CD14-positive monocyte (primary cell): ENCODE data around the gene DHFR. TPM values are rescaled to one million over a fixed set of nuclear protein-coding genes. Genes with fewer than 3 reads are reported as not detected.

ENCODE experiments used
- DNase-seq, 3 donors: peaks; one replicate each; pipeline ENCODE4 v3.0.0-alpha.2; 2011 to 2022
- H2AFZ ChIP-seq: 2 replicates; pipeline ENCODE4 v1.6.0; 2012; ENCODE audit warnings: mild to moderate bottlenecking, low read depth, low read length, inconsistent platforms; ENCODE audit not compliant: insufficient read depth, poor library complexity, severe bottlenecking
- H3K27ac ChIP-seq, 2 donors: 1 replicate in 1 of 2; 2 replicates in 1 of 2; pipeline ENCODE4 v1.5.1; 2012 to 2013; ENCODE audit warnings: low read length in 2 of 2, control low read depth in 1 of 2, inconsistent platforms in 1 of 2, low read depth in 1 of 2, mild to moderate bottlenecking in 1 of 2
- H3K27me3 ChIP-seq, 2 donors: one replicate each; pipeline versions ENCODE4 v1.6.0 to v1.6.1; 2011 to 2013; ENCODE audit warnings: low read length in 2 of 2; ENCODE audit not compliant: control insufficient read depth in 2 of 2, insufficient read depth in 2 of 2
- H3K36me3 ChIP-seq, 2 donors: replicated peaks in 1 of 2; 1 replicate in 1 of 2; 2 replicates in 1 of 2; pipeline versions ENCODE4 v1.5.1 to v1.6.1; 2012 to 2013; ENCODE audit warnings: low read length in 2 of 2, control low read depth in 1 of 2, inconsistent platforms in 1 of 2, mild to moderate bottlenecking in 1 of 2; ENCODE audit not compliant: insufficient read depth in 2 of 2, control insufficient read depth in 1 of 2
- H3K4me1 ChIP-seq, 2 donors: 1 replicate in 1 of 2; 2 replicates in 1 of 2; pipeline versions ENCODE4 v1.5.1 to v1.6.1; 2012 to 2013; ENCODE audit warnings: low read length in 2 of 2, control low read depth in 1 of 2, inconsistent platforms in 1 of 2, mild to moderate bottlenecking in 1 of 2, moderate library complexity in 1 of 2; ENCODE audit not compliant: insufficient read depth in 2 of 2, control insufficient read depth in 1 of 2
- H3K4me2 ChIP-seq: replicated peaks from 2 replicates; pipeline ENCODE3; 2012; ENCODE audit warnings: low read length, moderate library complexity, mild to moderate bottlenecking; ENCODE audit not compliant: poor library complexity, severe bottlenecking; ENCODE audit errors: extremely low read depth
- H3K4me3 ChIP-seq, 3 experiments: fragments of 200-600 bp in 1 of 3; sonication (generic) in 1 of 3; replicated peaks in 1 of 3; 1 replicate in 2 of 3; 2 replicates in 1 of 3; pipeline ENCODE4 v1.5.1; 2011 to 2013; ENCODE audit warnings: low read length in 3 of 3, mild to moderate bottlenecking in 3 of 3, control low read depth in 2 of 3, low read depth in 2 of 3, inconsistent platforms in 1 of 3, moderate library complexity in 1 of 3
- H3K79me2 ChIP-seq: 2 replicates; pipeline ENCODE4 v1.6.0; 2012; ENCODE audit warnings: mild to moderate bottlenecking, control low read depth, inconsistent platforms, low read length, moderate library complexity; ENCODE audit not compliant: insufficient read depth
- H3K9ac ChIP-seq: 2 replicates; pipeline ENCODE4 v1.6.0; 2017; ENCODE audit warnings: low read length, mild to moderate bottlenecking; ENCODE audit not compliant: insufficient read depth, poor library complexity, severe bottlenecking
- H3K9me3 ChIP-seq, 2 donors: replicated peaks in 1 of 2; 1 replicate in 1 of 2; 2 replicates in 1 of 2; pipeline versions ENCODE4 v1.5.1 to v1.6.1; 2012 to 2013; ENCODE audit warnings: low read length in 2 of 2, control low read depth in 1 of 2; ENCODE audit not compliant: control insufficient read depth in 1 of 2, insufficient read depth in 1 of 2
- H4K20me1 ChIP-seq: 2 replicates; pipeline ENCODE4 v1.6.0; 2012; ENCODE audit warnings: mild to moderate bottlenecking, low read length, control low read depth, moderate library complexity; ENCODE audit not compliant: insufficient read depth
- H3K27ac Mint-ChIP-seq, 7 donors: one replicate each; pipeline ENCODE4 v1.8.0; 2020; ENCODE audit warnings: mild to moderate bottlenecking in 7 of 7, mixed read lengths in 7 of 7, moderate library complexity in 6 of 7, inconsistent platforms in 2 of 7
- H3K27me3 Mint-ChIP-seq, 3 donors: one replicate each; pipeline ENCODE4 v1.8.0; 2021 to 2022; ENCODE audit warnings: low read depth in 3 of 3, mild to moderate bottlenecking in 3 of 3, mixed read lengths in 3 of 3, moderate library complexity in 3 of 3, inconsistent platforms in 1 of 3
- H3K36me3 Mint-ChIP-seq, 2 donors: one replicate each; pipeline ENCODE4 v1.8.0; 2020; ENCODE audit warnings: mixed read lengths in 2 of 2, inconsistent platforms in 1 of 2, mild to moderate bottlenecking in 1 of 2
- H3K4me1 Mint-ChIP-seq: one replicate; pipeline ENCODE4 v1.8.0; 2020; ENCODE audit warnings: mild to moderate bottlenecking, mixed read lengths
- H3K4me3 Mint-ChIP-seq, 2 donors: one replicate each; pipeline ENCODE4 v1.8.0; 2020; ENCODE audit warnings: mild to moderate bottlenecking in 2 of 2, mixed read lengths in 2 of 2, moderate library complexity in 1 of 2
- H3K9me3 Mint-ChIP-seq, 7 donors: one replicate each; pipeline ENCODE4 v1.8.0; 2020 to 2022; ENCODE audit warnings: mixed read lengths in 7 of 7, mild to moderate bottlenecking in 6 of 7, moderate library complexity in 6 of 7, inconsistent platforms in 2 of 7
- CTCF ChIP-seq: fragments of 200-600 bp; IDR thresholded peaks from one replicate; pipeline ENCODE4 v1.8.0; 2022; ENCODE audit warnings: antibody characterized with exemption, mild to moderate bottlenecking
- WGBS: methylation state at CpG from one replicate; pipeline ENCODE4 v1.1.5; 2013; ENCODE audit warnings: missing lambda C conversion rate; ENCODE audit not compliant: insufficient coverage; 5-methylcytosine and 5-hydroxymethylcytosine counted together
- intact Hi-C, 2 donors: fragments of 100-400 bp; cut with micrococcal nuclease; formaldehyde crosslinking; loops; one replicate each; pipeline versions ENCODE4 v1.15.0 to v1.15.1; 2023
- polyA plus RNA-seq, 3 donors: library from polyadenylated mRNA; depleted of rRNA in 1 of 3; unstranded in 2 of 3; stranded (reverse) in 1 of 3; fragments of 300-500 nt in 2 of 3; fragments of >200 nt in 1 of 3; fragmentation: Illumina TruSeq in 2 of 3; gene quantifications; 1 replicate in 2 of 3; 2 replicates in 1 of 3; pipeline ENCODE4 v1.2.3, GENCODE V29; 2012 to 2021

Gene DHFR
- polyA plus RNA-seq, 3 donors = 0.75 to 2.9 (median 1.1) TPM

GRCh38 chr5:80697100-80697499 lies 42.3 kb upstream of the DHFR start:
- no peak overlapping the region for H3K9ac ChIP-seq
- H4K20me1 ChIP-seq = no peaks in the 10 kb centered on the region
- TF ChIP-seq CTCF = no peak
- no peaks in the 10 kb centered on the region for H3K9me3 ChIP-seq
- no peak for DNase-seq
- H3K4me3 ChIP-seq = no peak overlapping the region
- no peaks in the 10 kb centered on the region for H3K9me3 Mint-ChIP-seq
- H3K27me3 Mint-ChIP-seq = no peaks in the 10 kb centered on the region
- peaks cover 29 to 61% of the 10 kb centered on the region in 2 donors for H3K36me3 ChIP-seq
- no peak overlapping the region for H3K4me3 Mint-ChIP-seq
- intact Hi-C loops = no loop called here
- WGBS = 80% methylated on average over 1 of the region's 3 CpGs
- no peaks in the 10 kb centered on the region for H3K4me1 ChIP-seq
- no peaks in the 10 kb centered on the region for H3K79me2 ChIP-seq
- no peak overlapping the region for H2AFZ ChIP-seq
- no peak overlapping the region for H3K4me2 ChIP-seq
- no peak overlapping the region for H3K27ac ChIP-seq
- H3K36me3 Mint-ChIP-seq = peaks cover 41 to 67% of the 10 kb centered on the region in 2 donors
- H3K27ac Mint-ChIP-seq = no peak overlapping the region
- no peaks in the 10 kb centered on the region for H3K4me1 Mint-ChIP-seq
- no peaks in the 10 kb centered on the region for H3K27me3 ChIP-seq

GRCh38 chr5:80696450-80696849 lies 41.7 kb upstream of the DHFR start:
- Histone ChIP-seq H3K9ac (no peak overlapping the region), H4K20me1 (no peaks in the 10 kb centered on the region), H3K4me1 (no peaks in the 10 kb centered on the region), H3K79me2 (no peaks in the 10 kb centered on the region), H3K36me3 (peaks cover 27 to 56% of the 10 kb centered on the region in 2 donors), H3K4me3 (no peak overlapping the region), H2AFZ (no peak overlapping the region), H3K27ac (no peak overlapping the region), H3K27me3 (no peaks in the 10 kb centered on the region), H3K9me3 (no peaks in the 10 kb centered on the region), H3K4me2 (no peak overlapping the region)
- no peak overlapping the region for H3K4me3 Mint-ChIP-seq
- no peaks in the 10 kb centered on the region for H3K4me1 Mint-ChIP-seq
- no peak for TF ChIP-seq CTCF
- no peak for DNase-seq
- intact Hi-C loops = no loop called here
- H3K9me3 Mint-ChIP-seq = no peaks in the 10 kb centered on the region
- H3K36me3 Mint-ChIP-seq = peaks cover 35 to 60% of the 10 kb centered on the region in 2 donors
- WGBS = no CpG with 5 or more reads among the region's 3 CpGs
- no peak overlapping the region for H3K27ac Mint-ChIP-seq
- H3K27me3 Mint-ChIP-seq = no peaks in the 10 kb centered on the region
